T-cell (primary cell): ENCODE results near the gene ARHGEF16. TPM values are rescaled to one million over a fixed set of nuclear protein-coding genes. Genes with fewer than 3 reads are reported as not detected.

Source experiments
- ATAC-seq, 4 experiments: fragments of 200-7000 bp in 3 of 4; fragments of 150-1000 bp in 1 of 4; cut with Tn5 transposase; replicated peaks in 1 of 4; 1 replicate in 3 of 4; 2 replicates in 1 of 4; pipeline ENCODE4 v1.10.0; 2021; ENCODE audit warnings: moderate library complexity in 3 of 4, mild to moderate bottlenecking in 2 of 4, moderate number of reproducible peaks in 1 of 4
- CTCF ChIA-PET, 2 donors: fragments of 300-600 bp; sonication (Branson Sonifier 250); formaldehyde crosslinking; loops; one replicate each; lab custom pipeline; 2022; ENCODE audit warnings: antibody characterized with exemption in 2 of 2; lab: Charles Lee
- POLR2A ChIA-PET, 2 donors: fragments of 300-600 bp; sonication (Branson Sonifier 250); formaldehyde crosslinking; loops; one replicate each; lab custom pipeline; 2022; ENCODE audit warnings: antibody characterized with exemption in 2 of 2; lab: Charles Lee
- DNase-seq, 35 experiments: peaks; one replicate each; pipeline versions ENCODE4 v3.0.0 to v3.0.0-alpha.2; 2013 to 2023
- H3K27ac ChIP-seq: one replicate; pipeline ENCODE4 v1.5.1; 2013; ENCODE audit warnings: low read length
- H3K27me3 ChIP-seq, 2 experiments: replicated peaks in 1 of 2; 1 replicate in 1 of 2; 2 replicates in 1 of 2; pipeline versions ENCODE4 v1.6.1 to v1.7.0; 2013; ENCODE audit warnings: low read length in 1 of 2, mixed read lengths in 1 of 2; ENCODE audit not compliant: control insufficient read depth in 2 of 2, insufficient read depth in 2 of 2; ENCODE audit errors: extremely low read depth in 1 of 2
- H3K36me3 ChIP-seq, 2 donors: 1 replicate in 1 of 2; 2 replicates in 1 of 2; pipeline versions ENCODE4 v1.6.1 to v1.7.0; 2013; ENCODE audit warnings: low read length in 1 of 2; ENCODE audit not compliant: control insufficient read depth in 2 of 2, insufficient read depth in 1 of 2; ENCODE audit errors: extremely low read depth in 1 of 2
- H3K4me1 ChIP-seq, 2 experiments: 1 replicate in 1 of 2; 2 replicates in 1 of 2; pipeline versions ENCODE4 v1.6.1 to v1.7.0; 2013; ENCODE audit warnings: low read length in 2 of 2, mixed read lengths in 1 of 2; ENCODE audit not compliant: insufficient read depth in 2 of 2, control insufficient read depth in 1 of 2; ENCODE audit errors: extremely low read depth in 1 of 2
- H3K4me3 ChIP-seq, 2 donors: 1 replicate in 1 of 2; 2 replicates in 1 of 2; pipeline versions ENCODE4 v1.5.1 to v1.7.0; 2013; ENCODE audit warnings: mild to moderate bottlenecking in 2 of 2, low read length in 1 of 2, moderate library complexity in 1 of 2; ENCODE audit not compliant: control insufficient read depth in 1 of 2; ENCODE audit errors: extremely low read depth in 1 of 2
- H3K9me3 ChIP-seq: 2 replicates; pipeline ENCODE4 v1.7.0; 2013
- H3K27ac Mint-ChIP-seq, 2 donors: one replicate each; pipeline ENCODE4 v1.8.0; 2020 to 2021; ENCODE audit warnings: mild to moderate bottlenecking in 2 of 2, mixed read lengths in 2 of 2
- H3K27me3 Mint-ChIP-seq, 2 donors: one replicate each; pipeline ENCODE4 v1.8.0; 2021 to 2022; ENCODE audit warnings: mixed read lengths in 2 of 2
- H3K36me3 Mint-ChIP-seq: one replicate; pipeline ENCODE4 v1.8.0; 2021; ENCODE audit warnings: mixed read lengths
- H3K4me1 Mint-ChIP-seq, 3 donors: one replicate each; pipeline ENCODE4 v1.8.0; 2020 to 2022; ENCODE audit warnings: mixed read lengths in 3 of 3, mild to moderate bottlenecking in 1 of 3
- H3K4me3 Mint-ChIP-seq, 3 donors: one replicate each; pipeline ENCODE4 v1.8.0; 2020 to 2022; ENCODE audit warnings: mild to moderate bottlenecking in 3 of 3, mixed read lengths in 3 of 3, moderate library complexity in 3 of 3
- H3K9me3 Mint-ChIP-seq, 3 donors: one replicate each; pipeline ENCODE4 v1.8.0; 2020 to 2022; ENCODE audit warnings: mixed read lengths in 3 of 3
- WGBS: methylation state at CpG from one replicate; pipeline ENCODE4 v1.1.5; 2013; ENCODE audit warnings: missing lambda C conversion rate; ENCODE audit not compliant: insufficient coverage; 5-methylcytosine and 5-hydroxymethylcytosine counted together
- total RNA-seq, 35 experiments: library from RNA in 6 of 35; stranded (reverse) in 6 of 35; fragments of 120-200 nt in 1 of 35; gene quantifications; one replicate each; pipeline versions ENCODE4 v1.2.1 to v1.2.4 and lab custom pipeline; 2013 to 2026

The ARHGEF16 gene
- total RNA-seq, 5 donors from 2014 or later (not counting 1 experiment from before 2014, with no cell fraction given) = 0.22 to 0.44 (median 0.29) TPM; not detected in 1

GRCh38 chr1:3490046-3490745, 35.7 kb downstream of the ARHGEF16 start:
- Mint-ChIP-seq H3K27me3 (no peaks in the 10 kb centered on the region), H3K36me3 (peaks cover 8% of the 10 kb centered on the region), H3K9me3 (peaks cover 0 to 18% (median 14%) of the 10 kb centered on the region in 3 donors), H3K4me3 (no peak overlapping the region), H3K4me1 (peaks cover 5 to 6% (median 5%) of the 10 kb centered on the region in 3 donors), H3K27ac (no peak overlapping the region)
- ChIA-PET POLR2A (no interaction called here), CTCF (interaction anchor here (0.7 to 1.1 kb wide), 2 partner anchors 129 to 234 kb away, joined by 3 to 8 read pairs; no protein-coding TSS in a partner anchor)
- DNase-seq (no peak), ATAC-seq (no peak)
- Histone ChIP-seq H3K9me3 (no peaks in the 10 kb centered on the region), H3K27me3 (peaks cover 0 to 2% of the 10 kb centered on the region in 2 experiments), H3K4me3 (no peak overlapping the region), H3K27ac (no peak overlapping the region), H3K36me3 (peaks cover 0 to 7% of the 10 kb centered on the region in 2 donors), H3K4me1 (peaks cover 0 to 12% of the 10 kb centered on the region in 2 experiments)
- 90% methylated on average over 14 of the region's 23 CpGs for WGBS

DNA sequence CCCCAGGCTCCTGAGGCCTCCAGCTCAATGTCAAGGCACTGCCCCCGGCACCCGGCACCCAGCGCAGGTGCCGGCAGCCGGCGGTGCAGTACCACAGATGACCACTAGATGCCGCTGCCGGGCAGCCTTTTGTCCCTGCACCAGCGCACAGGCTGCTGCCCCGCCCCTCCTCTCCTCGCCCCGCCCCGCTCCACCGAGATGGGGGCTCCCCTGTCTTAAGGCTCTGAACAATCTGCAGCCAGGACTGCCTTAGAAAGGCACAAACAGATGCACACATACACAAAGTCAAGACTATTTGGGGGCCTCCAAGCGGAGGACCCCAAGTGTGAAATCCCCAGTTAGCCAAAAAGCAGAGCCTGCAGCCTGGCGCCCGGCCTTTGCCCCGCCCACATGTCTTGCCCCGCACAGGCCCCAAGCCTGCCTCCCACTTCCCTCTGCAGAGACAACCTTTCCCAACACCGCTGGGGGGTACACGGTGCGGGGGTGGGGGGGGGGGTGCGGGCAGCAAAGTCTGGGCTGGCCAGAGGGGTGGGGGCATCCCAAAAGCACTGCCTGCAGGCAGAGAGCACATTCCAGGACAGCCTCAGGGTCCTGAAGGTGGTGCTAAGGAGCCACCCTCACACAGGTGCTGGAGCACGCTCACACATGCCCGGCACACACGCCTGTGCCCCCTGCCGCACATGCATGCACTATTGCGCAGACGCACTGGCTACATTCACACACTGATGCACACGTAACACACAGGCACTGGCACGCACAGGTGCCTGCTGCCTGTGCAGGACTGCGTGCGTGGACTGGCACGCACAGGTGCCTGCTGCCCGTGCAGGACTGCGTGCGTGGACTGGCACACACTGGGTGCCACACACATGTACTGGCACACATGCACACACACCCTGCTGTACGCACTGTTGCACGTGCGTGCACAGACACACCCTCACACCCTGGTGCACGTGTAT, 37.1 kb downstream of the ARHGEF16 start:
- Histone ChIP-seq H3K36me3 (peaks cover 0 to 7% of the 10 kb centered on the region in 2 donors), H3K27ac (no peak overlapping the region), H3K27me3 (peaks cover 0 to 2% of the 10 kb centered on the region in 2 experiments), H3K4me3 (no peak overlapping the region), H3K9me3 (no peaks in the 10 kb centered on the region), H3K4me1 (peaks cover 0 to 12% of the 10 kb centered on the region in 2 experiments)
- Mint-ChIP-seq H3K4me1 (peaks cover 5 to 6% (median 5%) of the 10 kb centered on the region in 3 donors), H3K27me3 (no peaks in the 10 kb centered on the region), H3K9me3 (peaks cover 0 to 18% (median 14%) of the 10 kb centered on the region in 3 donors), H3K27ac (no peak overlapping the region), H3K4me3 (peak overlapping the region in 2 of 3 donors; percentile 41 to 61), H3K36me3 (peaks cover 8% of the 10 kb centered on the region)
- POLR2A ChIA-PET = no interaction called here
- peak; percentile 63 to 90 (median 83) for DNase-seq
- CTCF ChIA-PET = interaction anchor here (0.6 to 1.1 kb wide), 3 partner anchors 127 to 239 kb away, joined by 3 to 8 read pairs (median 3); no protein-coding TSS in a partner anchor
- 43% methylated on average over 28 of the region's 41 CpGs for WGBS
- peak; percentile 79 to 92 (median 85) for ATAC-seq

DNA sequence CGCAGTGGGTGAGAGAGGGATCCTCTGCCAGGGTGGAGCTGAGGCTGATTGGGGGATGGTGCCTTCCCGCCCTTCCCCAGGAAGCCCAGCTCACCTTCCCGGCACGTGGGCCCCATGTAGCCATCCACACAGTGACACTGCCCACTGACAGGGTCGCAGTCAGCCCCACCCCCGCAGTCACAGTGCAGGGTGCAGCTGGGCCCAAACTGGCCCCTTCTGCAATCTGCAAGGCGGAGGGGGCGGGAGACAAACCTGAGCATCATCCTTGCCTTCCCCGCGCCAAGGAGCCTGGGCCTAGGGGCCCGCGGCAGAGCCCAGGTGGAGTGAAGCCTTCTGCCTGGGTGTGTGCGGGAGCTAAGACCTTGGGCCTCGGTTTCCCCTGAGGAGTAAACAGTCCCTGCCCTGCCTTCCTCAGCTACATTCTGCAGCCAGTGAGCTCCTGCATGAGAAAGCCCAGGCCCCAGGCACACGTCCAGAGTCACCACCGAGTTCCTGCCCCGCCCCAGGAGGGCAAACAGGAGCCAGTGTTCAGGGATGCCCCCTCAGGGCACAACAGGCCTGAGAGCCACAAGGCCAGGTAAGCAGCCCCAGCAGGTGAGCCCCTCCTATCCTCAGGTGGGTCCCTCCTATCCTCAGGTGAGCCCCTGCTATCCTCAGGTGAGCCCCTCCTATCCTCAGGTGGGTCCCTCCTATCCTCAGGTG, 38.2 kb downstream of the ARHGEF16 start:
- ATAC-seq = no peak
- POLR2A ChIA-PET = no interaction called here
- Histone ChIP-seq H3K27ac (no peak overlapping the region), H3K36me3 (peaks cover 3 to 7% of the 10 kb centered on the region in 2 donors), H3K4me1 (peaks cover 0 to 12% of the 10 kb centered on the region in 2 experiments), H3K27me3 (peaks cover 0 to 2% of the 10 kb centered on the region in 2 experiments), H3K9me3 (no peaks in the 10 kb centered on the region), H3K4me3 (no peak overlapping the region)
- H3K27ac Mint-ChIP-seq = no peak overlapping the region
- DNase-seq = no peak
- CTCF ChIA-PET = no interaction called here
- WGBS = 85% methylated on average over 15 of the region's 17 CpGs
- no peak overlapping the region for H3K4me3 Mint-ChIP-seq
- H3K36me3 Mint-ChIP-seq = peaks cover 8% of the 10 kb centered on the region
- H3K4me1 Mint-ChIP-seq = peaks cover 5 to 6% (median 5%) of the 10 kb centered on the region in 3 donors
- no peaks in the 10 kb centered on the region for H3K27me3 Mint-ChIP-seq
- peaks cover 0 to 14% (median 13%) of the 10 kb centered on the region in 3 donors for H3K9me3 Mint-ChIP-seq

DNA sequence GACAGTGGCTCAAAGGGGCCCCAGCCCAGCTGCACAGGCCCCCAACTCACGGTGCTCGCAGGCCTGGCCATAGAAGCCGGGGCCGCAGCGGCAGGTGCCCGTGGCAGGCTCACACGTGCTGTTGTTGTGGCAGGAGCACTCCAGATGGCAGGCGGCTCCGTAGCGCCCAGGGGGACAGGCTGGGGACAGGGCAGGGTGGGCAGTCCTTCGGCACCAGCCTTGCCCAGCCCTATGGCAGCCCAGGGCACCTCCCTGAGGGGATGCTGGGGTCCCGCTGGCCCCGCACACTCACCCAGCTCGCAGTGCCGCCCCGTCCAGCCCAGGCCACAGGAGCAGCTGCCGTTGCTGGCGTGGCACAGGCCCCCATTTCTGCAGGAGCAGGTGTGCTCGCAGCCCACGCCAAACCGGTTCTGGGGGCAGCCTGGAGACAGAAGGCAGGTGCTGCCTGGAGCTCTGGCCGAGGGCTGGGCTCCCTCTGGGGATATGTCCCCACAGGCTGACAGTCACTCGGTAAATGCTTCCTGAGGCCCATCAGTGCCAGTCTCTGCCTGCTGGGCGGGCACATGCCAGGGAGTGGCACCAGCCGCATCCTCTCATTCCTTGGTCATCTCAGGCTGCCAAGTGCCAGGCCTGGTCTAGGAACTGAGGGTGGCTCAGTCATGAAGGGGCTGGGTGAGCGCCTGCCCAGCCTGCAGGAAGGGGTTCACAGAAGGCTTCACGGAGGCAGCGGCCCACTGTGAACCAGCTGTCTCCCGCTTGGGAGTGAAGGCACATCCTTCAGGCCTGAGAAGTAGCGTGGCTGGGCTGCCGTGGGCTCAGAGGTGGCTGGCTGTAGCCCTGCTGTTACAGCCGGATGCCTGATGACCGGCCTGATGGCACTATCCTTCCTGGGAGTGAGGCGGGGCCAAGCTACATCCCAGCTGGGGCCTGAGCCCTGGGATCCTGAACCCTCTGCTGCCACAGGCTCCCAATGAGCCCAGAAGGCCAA, 40.1 kb downstream of the ARHGEF16 start:
- Histone ChIP-seq H3K4me3 (no peak overlapping the region), H3K27ac (no peak overlapping the region), H3K9me3 (no peaks in the 10 kb centered on the region), H3K36me3 (peaks cover 3 to 7% of the 10 kb centered on the region in 2 donors), H3K4me1 (peaks cover 0 to 12% of the 10 kb centered on the region in 2 experiments), H3K27me3 (peaks cover 0 to 2% of the 10 kb centered on the region in 2 experiments)
- no peaks in the 10 kb centered on the region for H3K36me3 Mint-ChIP-seq
- no peaks in the 10 kb centered on the region for H3K9me3 Mint-ChIP-seq
- H3K4me3 Mint-ChIP-seq = no peak overlapping the region
- POLR2A ChIA-PET = no interaction called here
- CTCF ChIA-PET = no interaction called here
- H3K4me1 Mint-ChIP-seq = peaks cover 5 to 6% (median 5%) of the 10 kb centered on the region in 3 donors
- ATAC-seq (no peak), DNase-seq (no peak)
- 87% methylated on average over 33 of the region's 34 CpGs for WGBS
- H3K27ac Mint-ChIP-seq = no peak overlapping the region
- no peaks in the 10 kb centered on the region for H3K27me3 Mint-ChIP-seq

- Histone ChIP-seq H3K27ac (no peak overlapping the region), H3K9me3 (no peaks in the 10 kb centered on the region), H3K27me3 (peaks cover 0 to under 1% of the 10 kb centered on the region in 2 experiments), H3K4me1 (peaks cover 0 to 9% of the 10 kb centered on the region in 2 experiments), H3K36me3 (peaks cover 0 to 3% of the 10 kb centered on the region in 2 donors), H3K4me3 (no peak overlapping the region)
- ATAC-seq (no peak), DNase-seq (no peak)
- no peaks in the 10 kb centered on the region for H3K27me3 Mint-ChIP-seq
- 79% methylated on average over 26 of the region's 36 CpGs for WGBS
- CTCF ChIA-PET = interaction anchor here in 1 of 2 donors (0.6 kb wide), 1 partner anchor 72 kb away, joined by 3 read pairs; no protein-coding TSS in a partner anchor
- POLR2A ChIA-PET = no interaction called here
- no peak overlapping the region for H3K27ac Mint-ChIP-seq
- H3K36me3 Mint-ChIP-seq = no peaks in the 10 kb centered on the region
- H3K9me3 Mint-ChIP-seq = no peaks in the 10 kb centered on the region
- H3K4me1 Mint-ChIP-seq = peaks cover 4 to 6% (median 5%) of the 10 kb centered on the region in 3 donors
- no peak overlapping the region for H3K4me3 Mint-ChIP-seq
Measured at GRCh38 chr1:3495776-3496745, 41.6 kb downstream of the ARHGEF16 start.
